ENCODE measurements around the gene INF2.
A peak's percentile ranks its signal among the peaks of the same experiment; 100 is the strongest.

Gene INF2

DNA sequence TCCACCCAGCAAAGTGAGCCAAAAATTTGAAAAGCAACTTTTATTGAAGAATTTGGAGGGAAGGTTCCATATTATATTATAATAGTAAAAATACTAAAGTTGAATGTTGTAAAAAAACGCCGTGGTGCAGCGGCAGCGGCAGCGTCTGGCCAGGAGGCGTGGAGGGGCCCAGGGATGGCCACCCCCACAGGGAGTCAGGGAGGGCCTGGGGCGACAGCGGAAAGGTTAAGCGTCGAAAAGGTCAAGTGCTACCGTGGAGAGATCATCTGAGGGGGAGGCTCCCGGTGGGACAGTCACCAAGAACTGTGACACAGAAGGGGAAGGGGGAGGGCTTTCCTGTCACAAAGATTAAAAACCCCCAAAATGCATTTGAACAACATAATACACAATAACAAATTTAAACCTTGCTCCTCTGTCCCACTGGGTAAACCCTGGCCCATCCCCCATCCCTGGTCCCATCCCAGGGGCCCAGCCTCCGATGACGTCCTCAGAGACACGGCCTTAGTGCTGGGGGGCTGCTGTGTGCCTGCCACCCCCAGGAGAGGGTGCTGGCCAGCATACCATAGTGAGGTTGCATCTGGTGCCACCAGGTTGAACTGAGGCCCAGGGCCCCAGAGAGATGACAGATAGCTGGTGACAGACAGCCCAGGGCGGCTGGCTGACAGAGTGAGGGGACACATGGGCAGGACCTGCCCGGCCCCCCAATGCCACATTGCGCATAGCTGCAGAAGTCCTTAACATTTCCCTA lies 80.1 kb downstream of the INF2 start:
- no peak for DNase-seq (ENCODE audit: low read depth in 2 of 2)
- no peak for TF ChIP-seq CTCF (IDR thresholded peaks at IDR 0.05; ENCODE audit: low read depth, low read length)
- H3K4me3 ChIP-seq (replicated peaks in 1 of 2; ENCODE audit: low read depth in 2 of 2, low read length in 2 of 2), result no peak overlapping the region

DNA sequence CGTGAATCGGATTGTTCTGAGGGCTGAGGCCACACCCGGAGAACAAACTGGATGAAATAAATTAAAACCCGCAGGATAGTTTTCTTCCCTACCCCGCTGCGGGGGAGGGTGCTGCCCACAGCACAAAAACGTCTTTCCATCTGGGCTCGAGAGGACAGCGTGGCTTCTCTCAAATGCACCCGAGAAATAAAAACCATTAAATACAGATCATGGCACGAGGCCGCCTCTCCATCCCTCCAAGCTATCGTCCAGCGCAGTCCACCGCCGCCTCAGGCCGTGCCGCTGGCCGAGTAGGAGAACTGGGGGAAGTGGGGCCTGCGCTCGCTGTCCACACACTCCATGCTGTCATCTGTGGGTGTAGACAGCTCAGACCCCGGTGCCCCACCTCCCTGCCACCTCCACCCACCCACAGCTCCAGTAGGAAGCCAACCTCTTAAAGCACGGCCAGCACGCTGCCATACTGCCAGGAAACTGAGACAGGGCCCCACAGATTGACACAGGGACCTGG lies 80.7 kb downstream of the INF2 start:
- no peak for DNase-seq (ENCODE audit: low read depth in 2 of 2)
- no peak for TF ChIP-seq CTCF (IDR thresholded peaks at IDR 0.05; ENCODE audit: low read depth, low read length)
- no peak overlapping the region for H3K4me3 ChIP-seq (replicated peaks in 1 of 2; ENCODE audit: low read depth in 2 of 2, low read length in 2 of 2)

DNA sequence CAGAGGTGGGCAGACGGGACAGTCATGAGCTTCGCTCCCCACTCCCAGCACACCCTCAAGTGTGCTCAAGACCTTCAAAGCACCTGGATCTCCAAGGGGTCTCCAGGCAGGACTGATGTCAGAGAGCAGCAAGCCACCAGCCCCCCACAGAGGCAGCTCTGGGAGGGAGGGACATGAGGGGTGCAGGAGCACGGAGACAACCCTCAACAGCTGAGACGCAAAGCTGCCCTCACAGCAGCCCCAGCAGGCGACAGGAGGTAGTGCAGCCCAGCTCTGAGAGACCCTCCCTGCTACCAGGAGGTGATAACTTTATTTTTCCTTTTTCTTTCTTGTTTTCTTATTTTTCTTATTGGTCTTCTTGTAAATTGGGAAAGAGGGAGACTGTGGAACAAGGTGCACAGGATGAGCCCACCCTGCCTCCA lies 81.4 kb downstream of the INF2 start:
- H3K4me3 ChIP-seq (replicated peaks in 1 of 2; ENCODE audit: low read depth in 2 of 2, low read length in 2 of 2), result no peak overlapping the region
- DNase-seq (ENCODE audit: low read depth in 2 of 2), result peak in 1 of 2 donors; percentile 26
- TF ChIP-seq CTCF (IDR thresholded peaks at IDR 0.05; ENCODE audit: low read depth, low read length), result peak; percentile 84

- no peak for DNase-seq (ENCODE audit: low read depth in 2 of 2)
- no peak overlapping the region for H3K4me3 ChIP-seq (replicated peaks in 1 of 2; ENCODE audit: low read depth in 2 of 2, low read length in 2 of 2)
- TF ChIP-seq CTCF (IDR thresholded peaks at IDR 0.05; ENCODE audit: low read depth, low read length), result no peak
Observed at GRCh38 chr14:104771374-104771773, 82.0 kb downstream of the INF2 start.

Data from cardiac fibroblast (primary cell).